K562 (cell line): Measurements from ENCODE around the gene SHFL. TPM values are rescaled to one million over a fixed set of nuclear protein-coding genes. Genes with fewer than 3 reads are reported as not detected.

Experiments used
- ASH1L ChIP-seq: fragments of 450-650 bp; IDR thresholded peaks from 2 replicates; pipeline ENCODE4 v1.6.1; 2018; ENCODE audit warnings: borderline replicate concordance, mild to moderate bottlenecking, low read depth; ENCODE audit not compliant: partially characterized antibody
- BRD4 ChIP-seq: fragments of 200-600 bp; sonication (generic); IDR thresholded peaks from 2 replicates; pipeline ENCODE4 v1.6.1; 2017; ENCODE audit warnings: inconsistent platforms
- CCNT2 ChIP-seq: IDR thresholded peaks from 2 replicates; pipeline ENCODE4 v1.6.1; 2011; ENCODE audit warnings: borderline replicate concordance, low read depth, mild to moderate bottlenecking, moderate library complexity, mixed read lengths, low read length; ENCODE audit not compliant: insufficient read length; ENCODE audit errors: extremely low read depth
- E4F1 ChIP-seq: fragments of 250-450 bp; sonication (Bioruptor Pico); IDR thresholded peaks from 2 replicates; pipeline ENCODE4 v1.5.0; 2021; ENCODE audit warnings: mild to moderate bottlenecking, borderline replicate concordance
- HMGXB4 ChIP-seq: sonication (generic); formaldehyde crosslinking; IDR thresholded peaks from 2 replicates; pipeline ENCODE4 v1.8.1; 2023; ENCODE audit warnings: mild to moderate bottlenecking, missing genetic modification reagents
- KDM2B ChIP-seq: fragments of 250-450 bp; sonication (Bioruptor Pico); IDR thresholded peaks from 2 replicates; pipeline ENCODE4 v1.8.0; 2021; ENCODE audit warnings: mild to moderate bottlenecking, moderate library complexity
- MAX ChIP-seq: sonication (generic); formaldehyde crosslinking; IDR thresholded peaks from 2 replicates; pipeline ENCODE4 v1.9.0; 2022; ENCODE audit warnings: mild to moderate bottlenecking, missing genetic modification reagents
- MCM2 ChIP-seq: fragments of 450-650 bp; IDR thresholded peaks from 2 replicates; pipeline ENCODE4 v1.6.1; 2017; ENCODE audit warnings: low read depth, mild to moderate bottlenecking
- NR2C1 ChIP-seq, 2 experiments: fragments of 450-650 bp; IDR thresholded peaks; 2 replicates each; pipeline ENCODE4 v1.6.1; 2017; ENCODE audit warnings: mild to moderate bottlenecking in 2 of 2, antibody characterized with exemption in 1 of 2, inconsistent platforms in 1 of 2, missing compliant biosample characterization in 1 of 2, missing genetic modification characterization in 1 of 2
- POLR3G ChIP-seq: IDR thresholded peaks from 2 replicates; pipeline ENCODE4 v1.6.1; 2011; ENCODE audit not compliant: insufficient read length, insufficient replicate concordance; ENCODE audit errors: extremely low read depth
- RFX7 ChIP-seq: fragments of 250-450 bp; sonication (Bioruptor Pico); IDR thresholded peaks from 2 replicates; pipeline ENCODE4 v1.5.1; 2021; ENCODE audit warnings: mild to moderate bottlenecking
- SIN3A ChIP-seq, 2 experiments: fragments of 150-350 bp in 1 of 2; IDR thresholded peaks; 2 replicates each; pipeline ENCODE4 v1.6.1; 2011 to 2016; ENCODE audit warnings: borderline replicate concordance in 2 of 2, low read depth in 2 of 2, low read length in 2 of 2, mild to moderate bottlenecking in 2 of 2, moderate library complexity in 2 of 2; ENCODE audit not compliant: control insufficient read depth in 1 of 2
- TCFL5 ChIP-seq: fragments of 250-450 bp; sonication (Bioruptor Pico); conservative IDR thresholded peaks from 2 replicates; pipeline ENCODE4 v1.6.1; 2021; ENCODE audit warnings: mild to moderate bottlenecking, moderate library complexity, matching md5 sums
- ZBTB43 ChIP-seq: sonication (generic); formaldehyde crosslinking; IDR thresholded peaks from 2 replicates; pipeline ENCODE4 v1.8.0; 2023; ENCODE audit warnings: mild to moderate bottlenecking, missing genetic modification reagents
- ZNF212 ChIP-seq: fragments of 450-650 bp; formaldehyde crosslinking; IDR thresholded peaks from 2 replicates; pipeline ENCODE4 v1.4.0; 2020; ENCODE audit warnings: mild to moderate bottlenecking
- ZNF696 ChIP-seq: fragments of 250-450 bp; sonication (Bioruptor Pico); conservative IDR thresholded peaks from 2 replicates; pipeline ENCODE4 v1.4.0; 2020; ENCODE audit warnings: mild to moderate bottlenecking, moderate library complexity
- ZNF764 ChIP-seq: fragments of 250-450 bp; sonication (Bioruptor Pico); IDR thresholded peaks from 2 replicates; pipeline ENCODE4 v1.4.0; 2020; ENCODE audit warnings: low read depth, mild to moderate bottlenecking, moderate library complexity
- ZNF785 ChIP-seq: fragments of 250-450 bp; sonication (Bioruptor Pico); IDR thresholded peaks from 2 replicates; pipeline ENCODE4 v1.4.0; 2020; ENCODE audit warnings: mild to moderate bottlenecking
- ZNF79 ChIP-seq: fragments of 250-450 bp; sonication (Bioruptor Pico); IDR thresholded peaks from 2 replicates; pipeline ENCODE4 v1.4.0; 2020; ENCODE audit warnings: low read depth, mild to moderate bottlenecking, moderate library complexity
- polyA plus RNA-seq, 8 experiments: library from polyadenylated mRNA; depleted of rRNA in 4 of 8; stranded (reverse) in 5 of 8; unstranded in 3 of 8; fragments of >200 nt; fragmentation: Nextera tagmentation in 2 of 8; fragmentation: Illumina TruSeq in 1 of 8; extraction: Ambion mirVana in 2 of 8; extraction: Trizol in 1 of 8; gene quantifications; 2 replicates each; pipeline versions ENCODE4 v1.2.1 to v1.2.3, GENCODE V29; 2011 to 2014; ENCODE audit warnings: inconsistent platforms in 1 of 8, missing spikeins in 1 of 8
- total RNA-seq, 7 experiments: library from RNA; depleted of rRNA in 6 of 7; stranded (reverse); fragments of >200 nt in 6 of 7; fragmentation: Illumina TruSeq in 2 of 7; extraction: Trizol in 2 of 7; gene quantifications; 2 replicates each; pipeline versions ENCODE4 v1.2.1 to v1.2.3, GENCODE V29; 2011 to 2021; ENCODE audit warnings: low replicate concordance in 1 of 7
- TF ChIP-seq, protein P1 (sequence below), 3 experiments: IDR thresholded peaks in 2 of 3; conservative IDR thresholded peaks in 1 of 3; 2 replicates each; pipeline ENCODE4 v1.5.1; 2011 to 2012; ENCODE audit warnings: low read length in 3 of 3, mild to moderate bottlenecking in 3 of 3, control low read depth in 2 of 3, improper control_type of control experiment in 1 of 3, inconsistent platforms in 1 of 3, low read depth in 1 of 3, mixed read lengths in 1 of 3, moderate library complexity in 1 of 3; ENCODE audit not compliant: insufficient read depth in 2 of 3

SHFL gene
- total and polyA plus RNA-seq, 9 of the 15 experiments (the other 6 are each of a cell fraction or from before 2014, with no cell fraction given) = 1.5 to 25.7 (median 13.0) TPM

DNA sequence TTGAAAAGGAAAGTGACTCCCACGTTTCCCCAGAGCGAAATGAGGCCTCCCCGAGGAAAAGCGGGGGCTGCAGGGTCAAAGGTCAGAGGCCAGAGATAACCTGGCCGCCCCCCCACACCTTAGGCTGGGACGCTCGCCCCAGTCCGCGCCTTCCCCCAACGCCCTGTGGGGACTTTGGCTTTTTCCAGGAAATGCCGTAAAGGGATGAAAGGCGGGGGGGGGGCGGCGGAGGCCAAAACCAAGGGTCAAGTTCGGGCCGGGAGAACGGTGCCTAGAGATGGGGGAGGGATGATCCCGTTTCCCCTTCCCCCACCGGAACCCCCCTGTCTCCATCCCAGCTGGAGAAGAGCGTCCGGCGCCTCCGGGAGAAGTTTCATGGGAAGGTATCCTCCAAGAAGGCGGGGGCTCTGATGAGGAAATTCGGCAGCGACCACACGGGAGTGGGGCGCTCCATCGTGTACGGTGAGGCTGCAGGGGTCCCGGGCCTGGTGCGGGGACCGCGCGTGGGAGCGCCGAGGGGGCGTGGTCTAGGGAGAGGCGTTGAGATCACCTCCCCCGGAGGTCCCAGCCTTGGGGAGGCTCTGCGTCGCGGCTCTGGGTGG lies 575 bp downstream of the SHFL start (continued):
- no peak for TF ChIP-seq ASH1L
- no peak for TF ChIP-seq ZNF212 (CRISPR knock-in tag)
- TF ChIP-seq E4F1 (CRISPR knock-in tag) = peak; percentile 68; the same call in 1 of the 2 replicates
- TF ChIP-seq POLR3G = no peak
- TF ChIP-seq MCM2 = no peak
- TF ChIP-seq, protein P1, sequence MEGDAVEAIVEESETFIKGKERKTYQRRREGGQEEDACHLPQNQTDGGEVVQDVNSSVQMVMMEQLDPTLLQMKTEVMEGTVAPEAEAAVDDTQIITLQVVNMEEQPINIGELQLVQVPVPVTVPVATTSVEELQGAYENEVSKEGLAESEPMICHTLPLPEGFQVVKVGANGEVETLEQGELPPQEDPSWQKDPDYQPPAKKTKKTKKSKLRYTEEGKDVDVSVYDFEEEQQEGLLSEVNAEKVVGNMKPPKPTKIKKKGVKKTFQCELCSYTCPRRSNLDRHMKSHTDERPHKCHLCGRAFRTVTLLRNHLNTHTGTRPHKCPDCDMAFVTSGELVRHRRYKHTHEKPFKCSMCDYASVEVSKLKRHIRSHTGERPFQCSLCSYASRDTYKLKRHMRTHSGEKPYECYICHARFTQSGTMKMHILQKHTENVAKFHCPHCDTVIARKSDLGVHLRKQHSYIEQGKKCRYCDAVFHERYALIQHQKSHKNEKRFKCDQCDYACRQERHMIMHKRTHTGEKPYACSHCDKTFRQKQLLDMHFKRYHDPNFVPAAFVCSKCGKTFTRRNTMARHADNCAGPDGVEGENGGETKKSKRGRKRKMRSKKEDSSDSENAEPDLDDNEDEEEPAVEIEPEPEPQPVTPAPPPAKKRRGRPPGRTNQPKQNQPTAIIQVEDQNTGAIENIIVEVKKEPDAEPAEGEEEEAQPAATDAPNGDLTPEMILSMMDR (IDR thresholded peaks at IDR 0.05 in 2 of 3, conservative IDR thresholded peaks at IDR 0.05 in 1 of 3; ENCODE audit: insufficient read depth in 2 of 3, low read depth in 1 of 3, low read length in 3 of 3) = no peak
- TF ChIP-seq ZNF79 = no peak
- TF ChIP-seq ZNF764 (CRISPR knock-in tag) = no peak
- TF ChIP-seq NR2C1 (IDR thresholded peaks at IDR 0.05) = peak; percentile 97
- peak; percentile 99 for TF ChIP-seq NR2C1 (tag; IDR thresholded peaks at IDR 0.05)
- no peak for TF ChIP-seq MAX (CRISPR knock-in tag)
- TF ChIP-seq CCNT2 = no peak
- no peak for TF ChIP-seq RFX7 (CRISPR knock-in tag)
- no peak for TF ChIP-seq HMGXB4 (CRISPR knock-in tag)
- no peak for TF ChIP-seq ZBTB43 (CRISPR knock-in tag)
- TF ChIP-seq TCFL5 (CRISPR knock-in tag) = no peak
- TF ChIP-seq ZNF785 (CRISPR knock-in tag) = no peak
- no peak for TF ChIP-seq ZNF696 (CRISPR knock-in tag)
- TF ChIP-seq SIN3A (IDR thresholded peaks at IDR 0.05; ENCODE audit: borderline replicate concordance in 2 of 2, control insufficient read depth in 1 of 2, low read depth in 2 of 2, low read length in 2 of 2) = no peak
- no peak for TF ChIP-seq KDM2B (CRISPR knock-in tag)
- TF ChIP-seq BRD4 = 0 out of 2 replicates have a peak, but pooled peaks have one; percentile 31
